Tibial nerve (tissue), 3 donors: ENCODE measurements around the gene PRR16.

Source experiments
- POLR2A ChIP-seq, 2 donors: fragments of 450-650 bp; IDR thresholded peaks; one replicate each; pipeline ENCODE4 v1.6.1; 2017; ENCODE audit warnings: antibody characterized with exemption in 2 of 2, mild to moderate bottlenecking in 2 of 2, moderate library complexity in 2 of 2
- TF ChIP-seq, protein P1 (sequence below), 5 experiments: fragments of 200-600 bp in 3 of 5; fragments of 450-650 bp in 2 of 5; sonication (generic) in 3 of 5; IDR thresholded peaks; one replicate each; pipeline ENCODE4 v1.5.1; 2016 to 2019; ENCODE audit warnings: antibody characterized with exemption in 5 of 5, mild to moderate bottlenecking in 3 of 5, moderate library complexity in 2 of 5

DNA sequence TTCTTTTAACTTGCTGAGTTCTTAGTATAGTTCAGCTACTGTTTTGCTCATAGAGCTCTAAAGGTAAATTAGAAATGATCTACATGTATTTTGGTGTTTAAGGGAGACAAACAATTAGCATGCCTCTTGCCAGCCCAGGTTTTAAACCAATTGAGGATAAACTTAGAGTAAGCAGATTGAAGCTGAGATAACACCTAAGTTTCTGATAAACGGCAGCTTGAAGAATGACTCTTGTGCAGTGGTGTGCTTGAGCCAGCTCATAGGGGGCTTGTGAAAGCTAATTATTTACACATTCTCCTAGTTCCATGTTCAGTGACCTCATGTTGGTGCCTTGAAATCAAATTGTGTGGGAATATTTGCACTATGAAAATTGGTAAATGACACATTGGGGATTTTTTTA is 193.0 kb downstream of the PRR16 start:
- TF ChIP-seq, protein P1, sequence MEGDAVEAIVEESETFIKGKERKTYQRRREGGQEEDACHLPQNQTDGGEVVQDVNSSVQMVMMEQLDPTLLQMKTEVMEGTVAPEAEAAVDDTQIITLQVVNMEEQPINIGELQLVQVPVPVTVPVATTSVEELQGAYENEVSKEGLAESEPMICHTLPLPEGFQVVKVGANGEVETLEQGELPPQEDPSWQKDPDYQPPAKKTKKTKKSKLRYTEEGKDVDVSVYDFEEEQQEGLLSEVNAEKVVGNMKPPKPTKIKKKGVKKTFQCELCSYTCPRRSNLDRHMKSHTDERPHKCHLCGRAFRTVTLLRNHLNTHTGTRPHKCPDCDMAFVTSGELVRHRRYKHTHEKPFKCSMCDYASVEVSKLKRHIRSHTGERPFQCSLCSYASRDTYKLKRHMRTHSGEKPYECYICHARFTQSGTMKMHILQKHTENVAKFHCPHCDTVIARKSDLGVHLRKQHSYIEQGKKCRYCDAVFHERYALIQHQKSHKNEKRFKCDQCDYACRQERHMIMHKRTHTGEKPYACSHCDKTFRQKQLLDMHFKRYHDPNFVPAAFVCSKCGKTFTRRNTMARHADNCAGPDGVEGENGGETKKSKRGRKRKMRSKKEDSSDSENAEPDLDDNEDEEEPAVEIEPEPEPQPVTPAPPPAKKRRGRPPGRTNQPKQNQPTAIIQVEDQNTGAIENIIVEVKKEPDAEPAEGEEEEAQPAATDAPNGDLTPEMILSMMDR (IDR thresholded peaks at IDR 0.05): no peak
- no peak for TF ChIP-seq POLR2A (IDR thresholded peaks at IDR 0.05)
